Nephron progenitor cell (in vitro differentiated cells): ENCODE data around the gene EFTUD2.

Source experiments
- DNase-seq: peaks from one replicate; pipeline ENCODE4 v3.0.0; 2021
- H3K27ac Mint-ChIP-seq: 2 replicates; pipeline ENCODE4 v1.8.0; 2021; ENCODE audit warnings: mild to moderate bottlenecking, moderate library complexity, mixed read lengths
- H3K27me3 Mint-ChIP-seq: 2 replicates; pipeline ENCODE4 v1.8.0; 2021; ENCODE audit warnings: mild to moderate bottlenecking, low read depth, mixed read lengths; ENCODE audit not compliant: poor library complexity
- H3K36me3 Mint-ChIP-seq: 2 replicates; pipeline ENCODE4 v1.8.0; 2021; ENCODE audit warnings: low read depth, mixed read lengths
- H3K4me1 Mint-ChIP-seq: 2 replicates; pipeline ENCODE4 v1.8.0; 2021; ENCODE audit warnings: mixed read lengths
- H3K4me3 Mint-ChIP-seq: 2 replicates; pipeline ENCODE4 v1.8.0; 2021; ENCODE audit warnings: mild to moderate bottlenecking, moderate library complexity, mixed read lengths
- H3K9me3 Mint-ChIP-seq: 2 replicates; pipeline ENCODE4 v1.8.0; 2021; ENCODE audit warnings: mild to moderate bottlenecking, moderate library complexity, mixed read lengths
- TF ChIP-seq, protein P1 (sequence below): fragments of 200-600 bp; sonication (generic); IDR thresholded peaks from 2 replicates; pipeline ENCODE4 v1.5.0; 2021; ENCODE audit warnings: antibody characterized with exemption

The EFTUD2 gene

DNA sequence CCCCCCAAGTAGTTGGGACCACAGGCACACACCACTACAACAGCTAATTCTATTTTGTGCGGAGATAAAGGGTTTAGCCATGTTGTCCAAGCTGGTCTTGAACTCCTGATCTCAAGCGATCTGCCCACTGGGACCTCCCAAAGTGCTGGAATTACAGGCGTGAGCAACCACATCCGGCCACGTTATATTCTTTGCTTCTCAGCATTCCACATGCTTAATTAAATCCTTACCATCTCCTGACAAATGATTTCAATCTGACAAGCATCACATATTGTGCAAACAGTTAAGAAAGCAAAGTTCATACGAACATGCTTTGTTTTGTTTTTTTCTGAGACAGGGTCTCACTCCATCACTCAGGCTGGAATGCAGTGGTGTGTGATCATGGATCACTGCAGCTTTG is 33.3 kb downstream of the EFTUD2 start:
- Mint-ChIP-seq H3K4me1 (no peaks in the 10 kb centered on the region), H3K36me3 (peaks cover 56% of the 10 kb centered on the region), H3K4me3 (no peak overlapping the region), H3K27me3 (no peaks in the 10 kb centered on the region), H3K27ac (no peak overlapping the region), H3K9me3 (no peaks in the 10 kb centered on the region)
- DNase-seq: no peak
- TF ChIP-seq, protein P1, sequence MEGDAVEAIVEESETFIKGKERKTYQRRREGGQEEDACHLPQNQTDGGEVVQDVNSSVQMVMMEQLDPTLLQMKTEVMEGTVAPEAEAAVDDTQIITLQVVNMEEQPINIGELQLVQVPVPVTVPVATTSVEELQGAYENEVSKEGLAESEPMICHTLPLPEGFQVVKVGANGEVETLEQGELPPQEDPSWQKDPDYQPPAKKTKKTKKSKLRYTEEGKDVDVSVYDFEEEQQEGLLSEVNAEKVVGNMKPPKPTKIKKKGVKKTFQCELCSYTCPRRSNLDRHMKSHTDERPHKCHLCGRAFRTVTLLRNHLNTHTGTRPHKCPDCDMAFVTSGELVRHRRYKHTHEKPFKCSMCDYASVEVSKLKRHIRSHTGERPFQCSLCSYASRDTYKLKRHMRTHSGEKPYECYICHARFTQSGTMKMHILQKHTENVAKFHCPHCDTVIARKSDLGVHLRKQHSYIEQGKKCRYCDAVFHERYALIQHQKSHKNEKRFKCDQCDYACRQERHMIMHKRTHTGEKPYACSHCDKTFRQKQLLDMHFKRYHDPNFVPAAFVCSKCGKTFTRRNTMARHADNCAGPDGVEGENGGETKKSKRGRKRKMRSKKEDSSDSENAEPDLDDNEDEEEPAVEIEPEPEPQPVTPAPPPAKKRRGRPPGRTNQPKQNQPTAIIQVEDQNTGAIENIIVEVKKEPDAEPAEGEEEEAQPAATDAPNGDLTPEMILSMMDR: no peak

DNA sequence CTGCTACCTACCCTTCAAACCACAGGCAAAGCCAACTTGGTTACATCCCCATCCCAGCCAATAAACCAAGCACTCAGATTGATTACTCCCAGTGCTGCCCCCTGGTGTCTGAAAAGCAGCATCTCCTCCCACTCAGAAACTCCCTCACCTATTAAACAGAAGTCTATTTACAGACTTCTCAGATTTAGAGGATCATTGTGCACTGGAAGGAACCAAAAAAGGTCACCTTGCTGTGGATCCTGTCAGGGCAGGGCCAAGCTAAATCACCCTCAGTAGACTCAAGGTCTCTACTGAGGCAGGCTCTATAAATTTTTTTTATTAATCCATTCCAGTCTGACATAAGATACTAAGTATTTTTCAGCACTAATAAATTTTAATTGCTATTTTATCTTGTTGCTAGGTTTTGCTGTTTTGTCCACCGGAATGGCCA is 34.0 kb downstream of the EFTUD2 start:
- Mint-ChIP-seq H3K36me3 (peaks cover 60% of the 10 kb centered on the region), H3K4me1 (no peaks in the 10 kb centered on the region), H3K27ac (no peak overlapping the region), H3K27me3 (no peaks in the 10 kb centered on the region), H3K4me3 (no peak overlapping the region), H3K9me3 (no peaks in the 10 kb centered on the region)
- DNase-seq: peak; percentile 74
- TF ChIP-seq, protein P1: peak; percentile 88

DNA sequence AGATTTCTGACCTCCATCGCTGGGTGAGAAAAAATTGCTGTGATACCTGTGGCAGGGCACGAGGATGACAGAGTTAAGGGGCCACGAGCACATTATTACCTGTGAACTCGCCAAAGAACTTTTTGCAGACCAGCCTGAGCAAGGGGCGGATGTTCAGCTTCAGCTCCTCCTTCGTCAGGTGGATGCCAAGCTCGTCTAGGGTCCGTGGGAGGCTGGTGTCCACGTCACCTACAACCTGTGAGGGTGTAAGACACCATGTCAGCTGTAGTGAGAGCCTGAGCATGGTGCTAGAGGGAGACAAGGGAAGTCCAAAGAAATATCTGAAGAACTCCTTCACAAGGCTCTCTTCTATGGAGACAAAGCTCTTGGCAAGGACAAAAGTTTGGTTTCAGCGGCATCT is 34.4 kb downstream of the EFTUD2 start:
- Mint-ChIP-seq H3K4me3 (no peak overlapping the region), H3K27me3 (peaks cover 2% of the 10 kb centered on the region), H3K27ac (no peak overlapping the region), H3K36me3 (peaks cover 62% of the 10 kb centered on the region), H3K9me3 (no peaks in the 10 kb centered on the region), H3K4me1 (no peaks in the 10 kb centered on the region)
- TF ChIP-seq, protein P1: no peak
- DNase-seq: no peak

DNA sequence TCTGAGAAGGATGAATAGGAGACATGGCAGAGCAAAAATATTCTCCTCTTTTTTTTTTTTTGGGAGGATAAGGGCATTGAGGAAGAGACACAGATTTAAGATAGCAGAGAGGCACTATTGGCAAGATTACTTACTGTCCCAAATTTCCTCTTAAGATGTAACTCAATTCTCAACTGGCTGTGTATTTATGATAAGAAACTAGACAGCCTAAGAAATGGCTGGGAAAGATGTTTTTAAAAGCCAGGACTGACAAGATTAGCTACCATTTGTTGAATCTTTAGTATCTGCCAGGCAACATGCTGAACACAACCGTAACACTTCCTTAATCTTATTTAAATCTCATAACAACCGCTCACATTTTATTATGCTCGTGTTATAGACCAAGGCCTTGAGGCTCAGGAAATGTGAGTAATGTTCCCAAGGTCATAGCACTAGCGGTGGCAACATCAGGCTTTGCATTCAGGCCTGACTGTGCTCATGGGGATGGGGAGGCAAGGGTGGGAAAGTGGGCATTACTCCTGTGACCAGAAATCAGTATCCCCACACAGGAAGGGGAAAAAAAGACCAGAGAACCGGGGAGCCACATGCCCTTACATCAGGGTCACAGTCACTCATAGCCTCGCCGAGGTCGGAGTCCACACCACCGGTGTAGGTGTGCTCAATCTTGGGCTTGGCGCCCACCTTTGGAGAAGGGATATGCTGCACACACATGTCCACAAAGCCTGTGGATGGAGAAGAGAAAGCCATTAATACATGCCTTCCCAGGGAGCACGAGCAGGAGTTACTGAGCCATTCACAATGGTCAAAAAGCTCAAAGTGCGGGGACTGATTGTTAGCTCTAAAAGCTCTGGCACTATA is 36.0 kb downstream of the EFTUD2 start:
- DNase-seq: no peak
- no peak overlapping the region for H3K4me3 Mint-ChIP-seq
- peaks cover 59% of the 10 kb centered on the region for H3K36me3 Mint-ChIP-seq
- H3K4me1 Mint-ChIP-seq: no peaks in the 10 kb centered on the region
- TF ChIP-seq, protein P1: no peak
- no peak overlapping the region for H3K27ac Mint-ChIP-seq
- peaks cover 6% of the 10 kb centered on the region for H3K27me3 Mint-ChIP-seq
- no peaks in the 10 kb centered on the region for H3K9me3 Mint-ChIP-seq

DNA sequence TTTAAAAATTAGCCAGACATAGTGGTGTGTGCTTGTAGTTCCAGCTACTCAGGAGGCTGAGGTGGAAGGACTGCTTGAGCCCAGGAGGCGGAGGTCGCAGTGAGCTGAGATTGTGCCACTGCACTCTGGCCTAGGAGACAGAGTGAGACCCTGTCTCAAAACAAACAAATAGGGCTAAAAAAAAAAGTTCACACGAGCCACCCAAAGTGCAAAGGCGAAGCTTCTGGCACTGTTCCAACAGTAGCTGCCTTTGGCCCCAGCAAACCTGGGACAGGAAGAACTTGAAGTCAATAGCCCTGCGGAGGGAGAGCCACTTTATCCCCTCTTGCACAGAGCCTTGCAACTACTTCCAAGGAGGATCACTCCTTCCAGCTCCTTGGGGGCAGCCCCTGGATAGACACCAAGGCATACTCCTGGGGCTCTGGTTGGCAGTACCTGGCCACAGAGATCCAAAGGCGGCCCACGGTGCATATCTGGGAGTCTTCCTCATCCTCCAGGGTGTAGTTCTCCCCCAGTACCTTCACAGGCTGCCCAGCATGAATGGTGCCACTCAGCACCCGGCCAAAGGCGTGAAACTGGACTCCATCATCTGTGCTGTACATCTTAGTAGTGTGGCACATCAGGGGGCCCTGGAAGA is 36.8 kb downstream of the EFTUD2 start:
- H3K27ac Mint-ChIP-seq: no peak overlapping the region
- H3K27me3 Mint-ChIP-seq: peaks cover 6% of the 10 kb centered on the region
- no peak for DNase-seq
- TF ChIP-seq, protein P1: no peak
- H3K4me3 Mint-ChIP-seq: no peak overlapping the region
- H3K9me3 Mint-ChIP-seq: no peaks in the 10 kb centered on the region
- H3K36me3 Mint-ChIP-seq: peaks cover 54% of the 10 kb centered on the region
- no peaks in the 10 kb centered on the region for H3K4me1 Mint-ChIP-seq
